Mammary epithelial cell (primary cell): Measurements from ENCODE around the gene SLC16A3.

ENCODE experiments used
- CTCF ChIP-seq, 2 donors: IDR thresholded peaks in 1 of 2; conservative IDR thresholded peaks in 1 of 2; 2 replicates each; pipeline ENCODE4 v1.5.1; 2011 to 2012; ENCODE audit warnings: inconsistent platforms in 2 of 2, low read length in 2 of 2, mild to moderate bottlenecking in 2 of 2, control low read depth in 1 of 2, low read depth in 1 of 2; ENCODE audit not compliant: insufficient read depth in 1 of 2; ENCODE audit errors: extremely low read depth in 1 of 2
- EZH2 ChIP-seq: IDR thresholded peaks from 2 replicates; pipeline ENCODE4 v1.6.1; 2012; ENCODE audit warnings: low read length, inconsistent platforms, borderline replicate concordance

DNA sequence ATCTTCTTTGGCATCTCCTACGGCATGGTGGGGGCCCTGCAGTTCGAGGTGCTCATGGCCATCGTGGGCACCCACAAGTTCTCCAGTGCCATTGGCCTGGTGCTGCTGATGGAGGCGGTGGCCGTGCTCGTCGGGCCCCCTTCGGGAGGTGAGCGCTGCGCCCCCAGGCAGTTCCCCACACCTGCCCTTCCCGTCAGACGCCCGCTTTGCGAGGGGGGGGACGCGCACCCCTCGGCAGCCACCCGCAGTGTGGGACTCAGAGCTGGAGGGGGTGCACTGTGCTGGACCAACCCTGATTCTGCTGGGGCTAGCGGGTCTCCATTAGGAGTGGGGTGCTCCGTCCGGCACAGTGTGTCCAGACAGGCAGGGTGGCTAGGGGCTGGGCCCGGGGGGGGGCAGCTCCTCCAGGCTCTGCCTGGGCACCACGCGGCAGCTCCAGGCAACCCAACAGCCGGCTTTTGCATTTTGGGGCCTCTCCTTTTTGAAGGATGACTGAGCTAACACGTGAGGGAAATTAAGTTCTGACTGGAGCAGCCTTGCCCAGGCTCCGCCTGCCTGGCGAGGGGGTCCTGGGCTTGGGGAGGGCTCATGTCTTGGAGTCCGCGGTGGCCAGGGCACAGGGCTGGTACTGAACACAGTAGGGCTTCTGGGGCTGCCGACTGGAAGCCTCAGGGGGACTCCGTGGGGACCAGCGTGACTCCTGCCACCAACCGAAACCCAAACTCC lies 9.1 kb downstream of the SLC16A3 start:
- TF ChIP-seq CTCF (conservative IDR thresholded peaks at IDR 0.05 in 1 of 2, IDR thresholded peaks at IDR 0.05 in 1 of 2; ENCODE audit: extremely low read depth in 1 of 2, insufficient read depth in 1 of 2, low read depth in 1 of 2, low read length in 2 of 2) (no peak), EZH2 (no peak)
